ENCODE measurements around the gene CHRNB4. TPM values are rescaled to one million over a fixed set of nuclear protein-coding genes. Genes with fewer than 3 reads are reported as not detected.

The CHRNB4 gene
- total RNA-seq, 4 donors from 2014 or later, result 0.21 to 0.69 TPM; not detected in 2

DNA sequence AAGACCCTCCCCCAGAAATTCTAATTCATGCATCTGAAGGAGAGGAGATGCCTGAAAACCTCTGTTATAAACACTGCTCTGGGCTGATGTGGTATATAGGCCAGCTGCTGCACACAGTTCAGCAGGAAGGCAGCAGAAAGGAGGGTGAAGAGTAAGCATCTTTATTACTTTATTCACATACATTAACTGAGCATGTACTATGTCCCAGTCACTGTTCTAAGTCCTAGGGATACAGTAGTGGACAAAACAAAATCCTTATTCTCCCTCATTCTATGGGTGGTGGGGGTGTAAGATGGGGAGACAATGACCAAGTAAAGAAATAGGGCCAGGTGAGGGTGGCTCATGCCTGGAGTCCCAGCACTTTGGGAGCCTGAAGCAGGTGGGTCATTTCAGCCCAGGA lies 17.8 kb upstream of the CHRNB4 start:
- Histone ChIP-seq H3K9me3 (no peaks in the 10 kb centered on the region), H3K4me3 (no peak overlapping the region), H3K4me1 (no peaks in the 10 kb centered on the region), H3K27ac (no peak overlapping the region), H3K36me3 (no peaks in the 10 kb centered on the region), H3K27me3 (no peaks in the 10 kb centered on the region)
- DNase-seq, result no peak
- intact Hi-C loops (cut with DNase I; ENCODE audit: low total_unique reads), result no loop called here
- TF ChIP-seq CTCF (IDR thresholded peaks at IDR 0.05), result no peak
- no peak for TF ChIP-seq POLR2A (IDR thresholded peaks at IDR 0.05)

GRCh38 chr15:78654272-78654671 lies 13.3 kb upstream of the CHRNB4 start:
- intact Hi-C loops (cut with DNase I; ENCODE audit: low total_unique reads), result no loop called here
- no peaks in the 10 kb centered on the region for H3K9me3 ChIP-seq
- H3K27ac ChIP-seq, result no peak overlapping the region
- no peaks in the 10 kb centered on the region for H3K36me3 ChIP-seq
- H3K27me3 ChIP-seq, result no peaks in the 10 kb centered on the region
- no peak overlapping the region for H3K4me3 ChIP-seq
- TF ChIP-seq CTCF (IDR thresholded peaks at IDR 0.05) (no peak), POLR2A (IDR thresholded peaks at IDR 0.05) (no peak)
- DNase-seq, result no peak
- no peaks in the 10 kb centered on the region for H3K4me1 ChIP-seq

GRCh38 chr15:78651930-78652615 lies 11.1 kb upstream of the CHRNB4 start:
- intact Hi-C loops (cut with DNase I; ENCODE audit: low total_unique reads), result no loop called here
- Histone ChIP-seq H3K27me3 (no peaks in the 10 kb centered on the region), H3K36me3 (no peaks in the 10 kb centered on the region), H3K9me3 (no peaks in the 10 kb centered on the region), H3K4me3 (no peak overlapping the region), H3K27ac (no peak overlapping the region), H3K4me1 (no peaks in the 10 kb centered on the region)
- DNase-seq, result no peak
- TF ChIP-seq CTCF (IDR thresholded peaks at IDR 0.05) (no peak), POLR2A (IDR thresholded peaks at IDR 0.05) (no peak)

- no peaks in the 10 kb centered on the region for H3K9me3 ChIP-seq
- no peaks in the 10 kb centered on the region for H3K36me3 ChIP-seq
- no peak overlapping the region for H3K4me3 ChIP-seq
- no peak overlapping the region for H3K27ac ChIP-seq
- intact Hi-C loops (cut with DNase I; ENCODE audit: low total_unique reads), result no loop called here
- no peak for TF ChIP-seq POLR2A (IDR thresholded peaks at IDR 0.05)
- no peak for DNase-seq
- no peaks in the 10 kb centered on the region for H3K4me1 ChIP-seq
- no peaks in the 10 kb centered on the region for H3K27me3 ChIP-seq
These were observed 10.0 kb upstream of the CHRNB4 start for GRCh38 chr15:78651007-78651406.

DNA sequence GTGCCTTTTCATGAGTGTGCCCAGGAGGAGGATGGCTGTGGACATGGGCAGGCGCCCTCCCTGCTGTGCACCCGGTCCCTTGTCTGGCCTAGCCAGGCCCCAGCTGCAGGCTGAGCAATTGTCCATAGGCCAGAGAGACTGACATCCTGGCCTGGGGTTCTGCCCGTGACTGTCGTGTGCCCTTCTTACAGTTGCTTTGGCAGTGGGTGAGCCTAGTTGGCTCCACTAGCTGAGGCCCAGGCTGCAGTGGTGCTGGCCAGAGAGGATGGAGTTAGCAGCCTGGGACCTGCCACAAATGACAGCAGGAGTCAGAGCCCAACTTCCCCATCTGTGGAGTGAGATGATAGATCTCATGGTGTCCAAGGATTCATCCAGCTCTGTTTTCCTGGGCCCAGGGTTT lies 9.0 kb upstream of the CHRNB4 start:
- DNase-seq, result no peak
- Histone ChIP-seq H3K4me3 (no peak overlapping the region), H3K4me1 (no peaks in the 10 kb centered on the region), H3K36me3 (no peaks in the 10 kb centered on the region), H3K27me3 (no peaks in the 10 kb centered on the region), H3K27ac (no peak overlapping the region), H3K9me3 (no peaks in the 10 kb centered on the region)
- intact Hi-C loops (cut with DNase I; ENCODE audit: low total_unique reads), result no loop called here
- TF ChIP-seq CTCF (IDR thresholded peaks at IDR 0.05), result no peak
- no peak for TF ChIP-seq POLR2A (IDR thresholded peaks at IDR 0.05)

DNA sequence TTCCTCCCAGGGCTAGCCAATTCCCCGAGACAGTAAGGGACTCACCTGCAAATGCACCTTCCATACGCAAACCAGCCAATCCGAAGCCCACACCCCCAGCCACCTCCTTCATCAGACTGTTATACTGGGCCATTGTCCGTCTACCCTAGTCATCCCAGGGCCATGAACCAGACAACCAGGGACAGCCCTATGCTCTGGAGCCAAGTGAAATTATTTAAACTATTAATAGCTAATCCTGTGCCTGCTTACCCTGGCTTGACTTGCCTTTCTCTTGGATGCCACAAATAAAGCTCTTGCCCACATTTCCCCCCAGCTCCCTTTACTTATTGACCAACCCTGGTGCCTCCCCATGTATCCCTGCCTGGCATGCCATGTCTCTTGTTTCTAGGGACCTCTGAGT lies 4.0 kb upstream of the CHRNB4 start:
- no peaks in the 10 kb centered on the region for H3K27me3 ChIP-seq
- H3K4me3 ChIP-seq, result no peak overlapping the region
- TF ChIP-seq POLR2A (IDR thresholded peaks at IDR 0.05) (no peak), CTCF (IDR thresholded peaks at IDR 0.05) (no peak)
- no peaks in the 10 kb centered on the region for H3K36me3 ChIP-seq
- DNase-seq, result no peak
- H3K27ac ChIP-seq, result no peak overlapping the region
- intact Hi-C loops (cut with DNase I; ENCODE audit: low total_unique reads), result no loop called here
- H3K9me3 ChIP-seq, result no peaks in the 10 kb centered on the region
- H3K4me1 ChIP-seq, result peaks cover 0 to 10% of the 10 kb centered on the region in 2 donors
